Peyer's patch (tissue), 4 donors: ENCODE measurements around the gene GNG7. TPM values are rescaled to one million over a fixed set of nuclear protein-coding genes. Genes with fewer than 3 reads are reported as not detected.
"Not testable (repeated sequence)": the region's sequence is repeated elsewhere in the genome, so short reads cannot be mapped to it uniquely, and the experiment has no call there.

ENCODE experiments used
- DNase-seq, 3 donors: peaks; one replicate each; pipeline ENCODE4 v3.0.0-alpha.2; 2017 to 2019
- H3K27ac ChIP-seq, 4 donors: fragments of 200-600 bp; sonication (generic); one replicate each; pipeline ENCODE4 v1.5.1; 2016 to 2019
- H3K27me3 ChIP-seq, 2 donors: fragments of 200-600 bp; sonication (generic); one replicate each; pipeline ENCODE4 v1.5.1; 2019
- H3K36me3 ChIP-seq, 3 donors: fragments of 200-600 bp; sonication (generic); one replicate each; pipeline ENCODE4 v1.5.1; 2016 to 2019
- H3K4me1 ChIP-seq, 4 donors: fragments of 200-600 bp; sonication (generic); one replicate each; pipeline ENCODE4 v1.5.1; 2016 to 2019
- H3K4me3 ChIP-seq, 4 donors: fragments of 200-600 bp; sonication (generic); 1 replicate in 3 of 4; 2 replicates in 1 of 4; pipeline ENCODE4 v1.5.1; 2016 to 2019; ENCODE audit warnings: mild to moderate bottlenecking in 1 of 4
- H3K9me3 ChIP-seq, 4 donors: fragments of 200-600 bp; sonication (generic); one replicate each; pipeline ENCODE4 v1.5.1; 2016 to 2019; ENCODE audit warnings: mild to moderate bottlenecking in 1 of 4
- CTCF ChIP-seq, 6 experiments: fragments of 450-650 bp in 4 of 6; fragments of 200-600 bp in 2 of 6; sonication (generic) in 1 of 6; IDR thresholded peaks; one replicate each; pipeline ENCODE4 v1.5.1; 2017 to 2019; ENCODE audit warnings: antibody characterized with exemption in 6 of 6, mild to moderate bottlenecking in 3 of 6, moderate library complexity in 1 of 6
- POLR2A ChIP-seq, 2 donors: fragments of 450-650 bp; IDR thresholded peaks; one replicate each; pipeline ENCODE4 v1.5.1; 2017; ENCODE audit warnings: antibody characterized with exemption in 2 of 2, mild to moderate bottlenecking in 2 of 2, moderate library complexity in 2 of 2
- total RNA-seq, 4 donors: library from RNA; depleted of rRNA; stranded (reverse); fragments of >200 nt; gene quantifications; one replicate each; pipeline ENCODE4 v1.1.0, GENCODE V29; 2016

Gene GNG7
- total RNA-seq, 4 donors from 2014 or later = 1.2 to 14.9 (median 2.0) TPM

- H3K4me3 ChIP-seq = no peak overlapping the region
Observed at GRCh38 chr19:2511570-2511969, 190.9 kb downstream of the GNG7 start.

GRCh38 chr19:2509096-2509495 is 193.4 kb downstream of the GNG7 start:
- no peaks in the 10 kb centered on the region for H3K9me3 ChIP-seq
- TF ChIP-seq POLR2A (IDR thresholded peaks at IDR 0.05) (no peak), CTCF (IDR thresholded peaks at IDR 0.05) (no peak)
- no peak overlapping the region for H3K4me3 ChIP-seq
- DNase-seq = no peak
- H3K36me3 ChIP-seq = no peaks in the 10 kb centered on the region
- H3K27ac ChIP-seq = no peak overlapping the region
- H3K4me1 ChIP-seq = peaks cover 0 to 6% (median 2%) of the 10 kb centered on the region in 4 donors
- no peaks in the 10 kb centered on the region for H3K27me3 ChIP-seq

More at GRCh38 chr19:2511570-2511969, 190.9 kb downstream of the GNG7 start:
- Histone ChIP-seq H3K9me3 (no peaks in the 10 kb centered on the region), H3K27me3 (no peaks in the 10 kb centered on the region), H3K27ac (no peak overlapping the region), H3K36me3 (no peaks in the 10 kb centered on the region), H3K4me1 (peaks cover 0 to 6% (median 2%) of the 10 kb centered on the region in 4 donors)
- TF ChIP-seq POLR2A (IDR thresholded peaks at IDR 0.05) (no peak), CTCF (IDR thresholded peaks at IDR 0.05) (no peak)
- no peak for DNase-seq

DNA sequence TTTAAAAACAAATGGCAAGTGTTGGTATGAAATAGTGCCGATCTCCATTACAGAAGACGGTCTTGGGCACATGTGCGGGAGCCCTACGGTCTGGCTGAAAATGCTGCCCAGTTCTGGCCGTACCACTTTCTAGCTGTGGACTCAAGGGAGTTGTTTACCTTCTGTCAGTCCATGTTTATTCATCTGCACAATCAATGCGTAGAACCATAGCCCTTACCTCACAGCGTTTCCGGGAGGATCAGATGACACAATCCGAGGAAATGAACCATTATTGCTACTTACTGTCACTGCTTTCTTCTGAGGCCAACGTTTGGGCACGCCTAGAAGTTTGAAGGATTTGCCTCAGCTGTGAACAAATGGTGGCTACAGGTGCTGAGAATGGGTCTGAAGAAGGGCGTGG is 195.4 kb downstream of the GNG7 start:
- Histone ChIP-seq H3K4me3 (no peak overlapping the region), H3K27ac (peak overlapping the region in 1 of 4 donors; percentile 32)
- DNase-seq = peak in 1 of 3 donors; percentile 70

GRCh38 chr19:2506656-2507055 is 195.8 kb downstream of the GNG7 start:
- not testable (repeated sequence) for H3K27ac ChIP-seq, H3K4me3 ChIP-seq, DNase-seq

More for the DNA sequence above, 195.4 kb downstream of the GNG7 start:
- no peak for TF ChIP-seq CTCF (IDR thresholded peaks at IDR 0.05)
- TF ChIP-seq POLR2A (IDR thresholded peaks at IDR 0.05) = no peak
- Histone ChIP-seq H3K36me3 (no peaks in the 10 kb centered on the region), H3K9me3 (no peaks in the 10 kb centered on the region), H3K27me3 (no peaks in the 10 kb centered on the region), H3K4me1 (peaks cover 0 to 6% (median 2%) of the 10 kb centered on the region in 4 donors)

DNA sequence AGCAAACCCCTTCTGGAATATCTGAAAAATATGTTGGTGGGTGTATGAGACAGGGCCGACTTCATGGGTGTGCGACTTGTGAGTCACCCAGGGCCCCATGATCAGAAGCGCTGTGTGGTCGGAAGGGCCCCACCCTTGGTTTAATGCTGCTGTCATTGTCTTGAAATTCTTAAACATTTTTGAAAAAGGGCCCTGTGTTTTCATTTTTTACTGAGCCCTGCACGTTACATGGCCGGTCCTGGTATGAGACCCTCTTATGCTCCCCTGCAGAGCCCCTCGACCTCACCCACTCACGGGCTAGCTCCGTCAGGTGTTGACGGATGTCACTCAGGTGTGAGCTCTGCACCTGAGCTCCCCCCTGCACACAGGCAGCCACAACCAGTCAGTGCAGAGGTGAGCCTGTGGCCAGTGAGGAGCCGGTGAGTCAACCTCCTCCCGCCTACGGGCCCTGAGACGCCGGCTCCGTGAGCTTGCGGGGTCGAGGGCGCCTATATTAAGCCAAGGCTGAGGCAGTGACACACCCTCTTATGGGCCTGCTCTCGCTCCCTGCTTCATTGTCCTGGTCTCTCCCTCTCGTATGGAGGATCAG is 198.9 kb downstream of the GNG7 start:
- no peak overlapping the region for H3K27ac ChIP-seq
- no peak for DNase-seq

More at GRCh38 chr19:2506656-2507055, 195.8 kb downstream of the GNG7 start:
- not testable (repeated sequence) for H3K27me3 ChIP-seq, H3K4me1 ChIP-seq, H3K9me3 ChIP-seq, H3K36me3 ChIP-seq

More for the DNA sequence above, 198.9 kb downstream of the GNG7 start:
- Histone ChIP-seq H3K4me1 (peaks cover 0 to 6% (median 0%) of the 10 kb centered on the region in 4 donors), H3K27me3 (no peaks in the 10 kb centered on the region), H3K36me3 (no peaks in the 10 kb centered on the region), H3K9me3 (no peaks in the 10 kb centered on the region), H3K4me3 (no peak overlapping the region)
- TF ChIP-seq CTCF (IDR thresholded peaks at IDR 0.05) (no peak), POLR2A (IDR thresholded peaks at IDR 0.05) (no peak)
